ENCODE results near the gene CSTA. TPM values are rescaled to one million over a fixed set of nuclear protein-coding genes. Genes with fewer than 3 reads are reported as not detected.
A peak's percentile ranks its signal among the peaks of the same experiment; 100 is the strongest.

CSTA gene, protein sequence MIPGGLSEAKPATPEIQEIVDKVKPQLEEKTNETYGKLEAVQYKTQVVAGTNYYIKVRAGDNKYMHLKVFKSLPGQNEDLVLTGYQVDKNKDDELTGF
- not detected for total RNA-seq

DNA sequence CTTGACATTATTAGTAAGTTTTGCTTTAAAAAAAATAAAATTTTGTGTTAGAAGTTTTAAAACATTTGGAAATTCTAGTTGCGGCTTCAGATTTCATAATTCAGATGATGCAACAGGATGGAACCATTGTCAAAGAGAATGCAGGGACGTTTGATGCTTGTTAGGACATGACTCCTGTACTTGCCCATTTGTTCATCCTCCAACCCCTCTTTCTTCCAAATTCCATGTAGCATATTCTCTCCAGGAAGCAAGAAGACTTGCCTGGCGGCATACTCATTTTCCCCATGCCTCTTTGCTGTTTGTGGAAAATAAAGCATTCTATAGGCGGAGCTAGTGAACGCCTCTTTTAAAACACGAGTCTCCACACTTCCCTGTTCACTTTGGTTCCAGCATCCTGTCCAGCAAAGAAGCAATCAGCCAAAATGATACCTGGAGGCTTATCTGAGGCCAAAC is at the start of gene CSTA:
TSS of gene CSTA (plus strand) at position 378 of the 453 bp plus-strand sequence. CDS start at position 423, 45 bp downstream.
- no peaks in the 10 kb centered on the region for H3K9me3 Mint-ChIP-seq
- H3K4me3 Mint-ChIP-seq: no peak within 1 kb of the TSS
- H3K4me1 Mint-ChIP-seq (ENCODE audit: low read depth): peaks cover 14% of the 10 kb centered on the region
- H3K27me3 Mint-ChIP-seq (ENCODE audit: low read depth): peaks cover 3% of the 10 kb centered on the region
- DNase-seq (no peak), ATAC-seq (no peak)
- H3K36me3 Mint-ChIP-seq (ENCODE audit: insufficient read depth): no peaks in the 10 kb centered on the region

DNA sequence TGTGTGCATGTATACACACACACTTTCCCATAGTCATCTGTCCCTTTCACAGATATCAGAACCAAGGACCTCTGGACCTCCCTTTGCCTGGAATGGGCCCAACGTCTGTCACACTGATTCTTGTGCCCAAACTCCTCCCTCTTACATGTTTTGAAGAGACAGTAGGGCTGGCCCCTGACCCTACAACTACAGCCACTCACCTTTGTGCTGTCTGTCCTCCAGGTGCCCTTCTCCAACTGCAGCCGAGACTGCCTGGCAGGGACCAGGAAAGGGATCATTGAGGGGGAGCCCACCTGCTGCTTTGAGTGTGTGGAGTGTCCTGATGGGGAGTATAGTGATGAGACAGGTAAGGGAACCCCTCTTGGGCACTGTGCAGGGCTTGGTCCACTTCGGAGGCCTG is 43.2 kb upstream of the CSTA start:
- DNase-seq (no peak), ATAC-seq (no peak)
- Mint-ChIP-seq H3K4me3 (no peak overlapping the region), H3K27me3 (ENCODE audit: low read depth) (no peaks in the 10 kb centered on the region), H3K36me3 (ENCODE audit: insufficient read depth) (no peaks in the 10 kb centered on the region), H3K4me1 (ENCODE audit: low read depth) (no peaks in the 10 kb centered on the region), H3K9me3 (no peaks in the 10 kb centered on the region)

DNA sequence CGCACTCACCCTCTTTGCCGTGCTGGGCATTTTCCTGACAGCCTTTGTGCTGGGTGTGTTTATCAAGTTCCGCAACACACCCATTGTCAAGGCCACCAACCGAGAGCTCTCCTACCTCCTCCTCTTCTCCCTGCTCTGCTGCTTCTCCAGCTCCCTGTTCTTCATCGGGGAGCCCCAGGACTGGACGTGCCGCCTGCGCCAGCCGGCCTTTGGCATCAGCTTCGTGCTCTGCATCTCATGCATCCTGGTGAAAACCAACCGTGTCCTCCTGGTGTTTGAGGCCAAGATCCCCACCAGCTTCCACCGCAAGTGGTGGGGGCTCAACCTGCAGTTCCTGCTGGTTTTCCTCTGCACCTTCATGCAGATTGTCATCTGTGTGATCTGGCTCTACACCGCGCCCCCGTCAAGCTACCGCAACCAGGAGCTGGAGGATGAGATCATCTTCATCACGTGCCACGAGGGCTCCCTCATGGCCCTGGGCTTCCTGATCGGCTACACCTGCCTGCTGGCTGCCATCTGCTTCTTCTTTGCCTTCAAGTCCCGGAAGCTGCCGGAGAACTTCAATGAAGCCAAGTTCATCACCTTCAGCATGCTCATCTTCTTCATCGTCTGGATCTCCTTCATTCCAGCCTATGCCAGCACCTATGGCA is 41.1 kb upstream of the CSTA start:
- no peaks in the 10 kb centered on the region for H3K4me1 Mint-ChIP-seq (ENCODE audit: low read depth)
- H3K27me3 Mint-ChIP-seq (ENCODE audit: low read depth): no peaks in the 10 kb centered on the region
- no peaks in the 10 kb centered on the region for H3K9me3 Mint-ChIP-seq
- ATAC-seq (no peak), DNase-seq (no peak)
- no peak overlapping the region for H3K4me3 Mint-ChIP-seq
- no peaks in the 10 kb centered on the region for H3K36me3 Mint-ChIP-seq (ENCODE audit: insufficient read depth)

DNA sequence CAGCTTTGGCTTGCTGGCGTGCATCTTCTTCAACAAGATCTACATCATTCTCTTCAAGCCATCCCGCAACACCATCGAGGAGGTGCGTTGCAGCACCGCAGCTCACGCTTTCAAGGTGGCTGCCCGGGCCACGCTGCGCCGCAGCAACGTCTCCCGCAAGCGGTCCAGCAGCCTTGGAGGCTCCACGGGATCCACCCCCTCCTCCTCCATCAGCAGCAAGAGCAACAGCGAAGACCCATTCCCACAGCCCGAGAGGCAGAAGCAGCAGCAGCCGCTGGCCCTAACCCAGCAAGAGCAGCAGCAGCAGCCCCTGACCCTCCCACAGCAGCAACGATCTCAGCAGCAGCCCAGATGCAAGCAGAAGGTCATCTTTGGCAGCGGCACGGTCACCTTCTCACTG is 40.6 kb upstream of the CSTA start:
- H3K4me1 Mint-ChIP-seq (ENCODE audit: low read depth): peaks cover 3% of the 10 kb centered on the region
- ATAC-seq (no peak), DNase-seq (no peak)
- H3K36me3 Mint-ChIP-seq (ENCODE audit: insufficient read depth): no peaks in the 10 kb centered on the region
- H3K4me3 Mint-ChIP-seq: no peak overlapping the region
- no peaks in the 10 kb centered on the region for H3K27me3 Mint-ChIP-seq (ENCODE audit: low read depth)
- no peaks in the 10 kb centered on the region for H3K9me3 Mint-ChIP-seq

DNA sequence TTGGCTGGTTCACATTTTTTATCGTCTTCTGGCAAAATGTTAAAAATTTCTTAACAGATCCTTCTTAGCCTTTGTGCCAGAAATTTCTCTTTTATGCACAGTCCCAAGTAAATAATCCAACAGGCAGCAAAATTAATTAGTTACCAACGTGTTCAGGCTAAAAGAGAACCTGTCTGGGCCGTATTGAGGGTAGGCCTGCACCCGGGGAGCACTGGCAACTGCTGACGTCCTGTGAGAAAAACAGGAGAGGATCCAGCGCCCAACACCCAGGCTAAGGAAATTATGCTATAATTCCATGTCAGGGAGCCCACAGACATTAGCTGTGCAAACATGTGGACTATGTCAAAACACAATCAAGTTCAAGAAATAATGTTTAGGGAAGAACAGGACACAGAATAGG is 30.7 kb upstream of the CSTA start:
- H3K27me3 Mint-ChIP-seq (ENCODE audit: low read depth): no peaks in the 10 kb centered on the region
- ATAC-seq (no peak), DNase-seq (no peak)
- H3K9me3 Mint-ChIP-seq: no peaks in the 10 kb centered on the region
- no peaks in the 10 kb centered on the region for H3K36me3 Mint-ChIP-seq (ENCODE audit: insufficient read depth)
- no peak overlapping the region for H3K4me3 Mint-ChIP-seq
- H3K4me1 Mint-ChIP-seq (ENCODE audit: low read depth): peaks cover 16% of the 10 kb centered on the region

DNA sequence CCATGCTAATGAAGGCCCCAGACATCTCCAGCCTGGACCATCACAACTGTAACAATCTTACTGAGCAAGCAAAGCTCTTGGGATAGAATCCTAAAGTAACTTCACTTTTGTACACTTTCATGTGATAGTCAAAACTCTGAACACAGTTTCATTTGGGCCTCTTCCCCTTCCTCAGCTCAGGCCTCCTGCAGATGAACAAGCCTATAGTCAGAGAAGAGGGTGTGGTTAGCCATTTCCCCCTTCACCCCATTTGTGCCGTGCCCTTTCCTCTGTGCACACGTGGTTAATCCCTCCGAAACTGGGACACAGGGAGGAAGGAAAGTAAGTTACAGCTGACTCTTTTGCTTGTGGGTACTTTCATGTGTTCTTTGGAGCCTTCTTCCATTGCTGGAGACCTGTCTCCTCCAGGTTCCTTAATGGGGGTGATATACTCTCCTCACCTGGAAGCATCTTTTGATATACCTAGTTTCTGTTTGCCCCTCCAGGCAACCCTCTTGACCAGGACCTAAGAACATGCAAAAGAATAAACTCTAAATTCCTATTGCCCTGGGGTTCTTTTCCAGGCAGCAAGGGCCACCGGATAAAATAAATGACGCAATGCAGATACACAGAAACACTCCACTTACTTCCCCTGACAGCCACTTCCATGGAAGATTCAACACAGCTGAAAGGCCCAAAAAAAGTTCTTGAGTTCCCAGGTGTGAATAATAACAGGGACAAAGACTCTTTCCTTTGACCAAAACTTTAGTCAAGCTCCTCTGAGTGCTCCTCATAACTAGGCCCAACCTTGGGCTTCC is 29.6 kb upstream of the CSTA start:
- peak in 1 of 2 donors; percentile 50 for ATAC-seq
- no peaks in the 10 kb centered on the region for H3K36me3 Mint-ChIP-seq (ENCODE audit: insufficient read depth)
- no peak for DNase-seq
- no peak overlapping the region for H3K4me3 Mint-ChIP-seq
- H3K9me3 Mint-ChIP-seq: peaks cover 1% of the 10 kb centered on the region
- peaks cover 18% of the 10 kb centered on the region for H3K4me1 Mint-ChIP-seq (ENCODE audit: low read depth)
- no peaks in the 10 kb centered on the region for H3K27me3 Mint-ChIP-seq (ENCODE audit: low read depth)

DNA sequence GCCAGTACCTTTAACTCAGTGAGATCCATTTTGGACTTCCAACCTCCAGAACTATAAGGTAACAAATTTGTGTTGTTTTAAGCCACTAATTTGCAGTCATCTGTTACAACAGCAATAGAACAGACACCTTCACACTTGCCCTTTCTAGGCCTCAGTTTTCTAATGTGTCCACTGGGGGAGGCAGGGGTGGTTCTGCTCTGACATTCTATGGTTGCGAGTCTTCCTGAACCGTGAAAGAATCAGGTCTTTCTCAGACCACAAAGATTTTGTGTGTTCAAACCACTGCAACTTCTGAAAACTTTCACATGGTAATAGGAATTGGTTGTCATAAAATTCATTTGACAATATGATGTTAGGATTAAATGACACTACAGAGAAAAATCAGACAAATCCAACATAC is 26.8 kb upstream of the CSTA start:
- DNase-seq (no peak), ATAC-seq (peak; percentile 62 to 69)
- peaks cover 18% of the 10 kb centered on the region for H3K4me1 Mint-ChIP-seq (ENCODE audit: low read depth)
- no peaks in the 10 kb centered on the region for H3K36me3 Mint-ChIP-seq (ENCODE audit: insufficient read depth)
- H3K9me3 Mint-ChIP-seq: peaks cover 2% of the 10 kb centered on the region
- no peak overlapping the region for H3K4me3 Mint-ChIP-seq
- H3K27me3 Mint-ChIP-seq (ENCODE audit: low read depth): no peaks in the 10 kb centered on the region

DNA sequence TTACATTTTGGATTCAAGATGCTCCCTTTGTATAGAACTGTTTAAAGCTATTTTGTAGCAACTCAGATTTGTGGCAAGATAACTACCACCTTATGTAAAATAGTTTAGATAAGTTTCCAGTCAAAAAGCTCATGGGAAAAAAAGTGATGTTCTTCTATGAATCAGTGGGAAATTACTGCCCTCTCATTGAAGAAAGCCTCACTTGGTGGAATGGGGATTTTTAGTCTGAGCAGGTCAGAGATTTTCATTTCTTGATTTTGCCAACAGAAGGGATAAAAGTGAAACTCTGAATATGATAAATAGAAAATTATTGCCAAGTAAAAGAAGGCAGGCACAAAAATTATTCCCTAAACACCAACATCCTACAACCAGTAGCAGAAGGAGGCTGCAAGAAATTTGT is 25.8 kb upstream of the CSTA start:
- Mint-ChIP-seq H3K4me3 (no peak overlapping the region), H3K4me1 (ENCODE audit: low read depth) (peaks cover 18% of the 10 kb centered on the region), H3K27me3 (ENCODE audit: low read depth) (no peaks in the 10 kb centered on the region), H3K36me3 (ENCODE audit: insufficient read depth) (no peaks in the 10 kb centered on the region), H3K9me3 (peaks cover 2% of the 10 kb centered on the region)
- no peak for DNase-seq
- ATAC-seq: no peak

DNA sequence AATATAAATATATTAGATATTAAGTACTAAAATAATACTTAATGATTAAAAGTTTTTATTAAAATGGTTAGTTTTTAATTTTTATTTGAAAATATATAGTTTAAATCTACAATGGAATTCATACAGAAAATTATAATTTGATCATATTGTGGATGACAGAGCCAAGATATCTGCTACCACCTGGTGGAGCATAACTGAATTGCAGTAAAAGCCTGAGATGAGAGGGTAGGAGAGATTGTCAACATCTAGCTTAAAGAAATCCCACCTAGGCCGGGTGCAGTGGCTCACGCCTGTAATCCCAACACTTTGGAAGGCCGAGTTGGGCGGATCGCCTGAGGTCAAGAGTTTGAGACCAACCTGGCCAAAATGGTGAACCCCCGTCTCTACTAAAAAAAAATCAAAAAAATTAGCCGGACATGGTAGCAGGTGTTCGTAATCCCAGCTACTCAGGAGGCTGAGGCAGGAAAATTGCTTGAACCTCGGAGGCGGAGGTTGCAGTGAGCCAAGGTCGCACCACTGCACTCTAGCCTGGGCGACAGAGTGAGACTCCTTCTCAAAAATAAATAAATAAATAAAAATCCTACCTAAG is 25.1 kb upstream of the CSTA start:
- Mint-ChIP-seq H3K27me3 (ENCODE audit: low read depth) (no peaks in the 10 kb centered on the region), H3K4me3 (no peak overlapping the region)

DNA sequence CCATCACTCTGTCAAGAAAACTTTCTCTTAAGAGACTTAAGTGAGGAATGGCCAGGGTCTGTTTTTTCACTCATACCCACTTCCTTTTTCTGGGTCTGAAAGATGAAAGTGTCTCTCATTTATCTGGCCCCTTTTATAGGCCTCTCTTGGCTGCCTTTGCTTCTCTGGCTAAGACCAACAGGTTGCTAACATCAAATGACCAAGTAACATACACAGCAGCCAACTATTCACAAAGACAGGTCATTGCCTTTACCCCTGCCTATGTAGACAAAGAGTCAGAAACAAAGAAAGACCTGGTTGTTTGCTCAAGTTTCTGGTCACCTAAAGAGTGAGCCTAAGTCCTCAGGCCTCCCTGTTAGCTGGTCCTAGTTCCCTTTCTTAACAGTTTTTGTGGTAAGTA is 24.0 kb upstream of the CSTA start:
- Mint-ChIP-seq H3K4me3 (no peak overlapping the region), H3K36me3 (ENCODE audit: insufficient read depth) (no peaks in the 10 kb centered on the region), H3K27me3 (ENCODE audit: low read depth) (no peaks in the 10 kb centered on the region), H3K9me3 (peaks cover 2% of the 10 kb centered on the region), H3K4me1 (ENCODE audit: low read depth) (peaks cover 18% of the 10 kb centered on the region)
- no peak for ATAC-seq
- DNase-seq: no peak

More for the DNA sequence above, 25.1 kb upstream of the CSTA start:
- DNase-seq: peak; percentile 29
- H3K9me3 Mint-ChIP-seq: peaks cover 2% of the 10 kb centered on the region
- no peak for ATAC-seq
- peaks cover 18% of the 10 kb centered on the region for H3K4me1 Mint-ChIP-seq (ENCODE audit: low read depth)
- no peaks in the 10 kb centered on the region for H3K36me3 Mint-ChIP-seq (ENCODE audit: insufficient read depth)

DNA sequence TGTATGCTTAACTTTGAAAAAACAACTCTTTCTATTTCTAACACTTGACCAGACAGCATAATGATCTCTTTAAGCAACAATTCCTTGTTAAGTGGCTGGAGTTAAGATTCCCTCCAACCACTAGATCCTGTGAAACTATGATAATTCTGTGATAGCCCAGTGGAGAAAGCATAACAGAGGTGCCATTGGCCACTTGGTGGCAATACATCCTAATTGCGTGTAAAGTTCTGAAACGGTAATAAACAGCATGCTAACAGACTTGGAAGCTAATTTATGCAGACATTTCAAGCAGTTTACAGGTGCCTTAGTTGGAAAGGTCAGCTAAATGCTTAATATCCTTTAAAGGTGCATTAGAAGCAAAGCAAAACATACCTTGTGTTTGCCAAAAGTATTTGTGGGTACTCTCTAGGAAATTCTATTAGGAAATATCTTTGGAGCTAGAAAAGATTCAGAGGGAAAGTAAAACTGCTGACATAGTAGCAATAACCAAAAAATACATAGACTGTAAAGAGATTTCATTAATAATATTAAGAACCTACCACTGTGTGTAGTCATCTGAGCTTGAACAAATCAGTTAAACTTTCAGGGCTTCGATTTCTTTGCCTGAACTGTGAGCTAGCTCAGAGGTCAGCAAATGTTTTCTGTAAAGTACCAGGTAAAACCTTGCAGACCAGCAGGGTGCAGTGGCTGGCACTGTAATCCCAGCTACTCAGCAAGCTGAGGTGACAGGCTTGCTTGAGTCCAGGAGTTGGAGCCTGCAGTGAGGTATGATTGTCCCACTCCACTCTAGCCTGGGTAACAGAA is 19.0 kb upstream of the CSTA start:
- ATAC-seq: no peak
- Mint-ChIP-seq H3K36me3 (ENCODE audit: insufficient read depth) (no peaks in the 10 kb centered on the region), H3K9me3 (no peaks in the 10 kb centered on the region), H3K27me3 (ENCODE audit: low read depth) (no peaks in the 10 kb centered on the region), H3K4me1 (ENCODE audit: low read depth) (no peaks in the 10 kb centered on the region), H3K4me3 (no peak overlapping the region)
- DNase-seq: no peak

DNA sequence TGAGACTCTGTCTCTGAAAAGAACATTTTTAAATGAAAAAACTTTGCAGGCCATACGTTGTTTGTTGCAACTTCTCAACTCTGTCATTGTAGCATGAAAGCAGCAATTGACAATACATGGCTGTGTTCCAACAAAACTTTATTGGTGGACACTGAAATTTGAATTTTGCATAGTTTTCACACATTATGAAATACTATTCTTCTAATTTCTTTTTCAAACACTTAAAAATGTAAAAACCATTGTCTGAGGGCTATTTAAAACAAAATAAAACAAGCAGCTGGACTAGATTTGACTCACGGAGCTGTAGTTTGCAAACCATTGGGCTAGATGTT is 18.5 kb upstream of the CSTA start:
- H3K27me3 Mint-ChIP-seq (ENCODE audit: low read depth): no peaks in the 10 kb centered on the region
- no peaks in the 10 kb centered on the region for H3K4me1 Mint-ChIP-seq (ENCODE audit: low read depth)
- no peaks in the 10 kb centered on the region for H3K9me3 Mint-ChIP-seq
- no peak overlapping the region for H3K4me3 Mint-ChIP-seq
- ATAC-seq: no peak
- DNase-seq: no peak
- H3K36me3 Mint-ChIP-seq (ENCODE audit: insufficient read depth): no peaks in the 10 kb centered on the region

DNA sequence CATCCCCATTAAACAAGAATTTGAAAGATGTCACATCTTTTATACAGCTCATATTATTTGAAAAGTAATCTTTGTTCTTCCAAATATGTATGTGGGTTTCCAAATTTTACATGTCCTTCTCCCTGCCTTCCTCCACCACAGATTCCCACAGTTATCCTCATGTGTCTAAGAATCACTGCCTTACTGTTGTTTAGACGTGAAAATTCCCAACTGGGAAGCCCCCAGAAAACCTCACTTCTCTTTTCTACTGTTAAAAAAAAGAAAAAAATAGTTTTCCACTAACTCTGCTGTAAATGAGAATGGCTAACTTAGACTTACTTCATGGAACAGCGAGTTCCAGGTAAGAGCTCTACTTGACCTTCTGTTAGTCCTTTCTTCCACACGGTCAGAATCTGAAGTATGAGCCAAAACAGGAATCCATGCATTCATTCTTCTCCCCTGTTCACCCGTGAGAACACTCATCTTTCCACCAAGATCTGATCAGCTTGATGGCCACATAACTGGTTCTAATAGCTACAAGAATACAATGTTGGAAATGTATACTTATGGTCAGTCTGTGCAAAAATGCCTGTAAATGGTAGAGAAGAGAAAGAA is 17.9 kb upstream of the CSTA start:
- DNase-seq: no peak
- Mint-ChIP-seq H3K36me3 (ENCODE audit: insufficient read depth) (no peaks in the 10 kb centered on the region), H3K27me3 (ENCODE audit: low read depth) (no peaks in the 10 kb centered on the region), H3K4me1 (ENCODE audit: low read depth) (no peaks in the 10 kb centered on the region), H3K4me3 (no peak overlapping the region), H3K9me3 (no peaks in the 10 kb centered on the region)
- ATAC-seq: no peak

DNA sequence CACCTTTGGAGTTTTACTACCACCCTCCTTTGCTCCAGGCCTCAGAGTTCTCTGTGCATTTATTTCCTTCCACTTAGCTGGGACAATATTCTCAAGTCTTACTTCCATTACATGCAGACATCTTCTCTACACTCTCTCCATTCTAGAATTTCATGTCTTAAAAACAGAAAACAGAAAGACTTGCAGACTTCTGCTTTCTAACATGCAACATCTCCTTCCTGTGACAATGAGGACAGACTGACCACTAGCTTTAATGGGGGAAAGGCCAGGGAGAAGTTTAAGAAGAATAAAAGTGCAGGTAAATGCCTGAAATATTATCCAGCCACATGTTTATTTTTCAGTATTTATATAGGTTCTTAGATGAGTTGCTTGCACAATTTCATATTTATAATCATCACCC is 17.1 kb upstream of the CSTA start:
- DNase-seq (no peak), ATAC-seq (no peak)
- H3K4me1 Mint-ChIP-seq (ENCODE audit: low read depth): peaks cover 5% of the 10 kb centered on the region
- no peaks in the 10 kb centered on the region for H3K27me3 Mint-ChIP-seq (ENCODE audit: low read depth)
- no peak overlapping the region for H3K4me3 Mint-ChIP-seq
- H3K36me3 Mint-ChIP-seq (ENCODE audit: insufficient read depth): no peaks in the 10 kb centered on the region
- no peaks in the 10 kb centered on the region for H3K9me3 Mint-ChIP-seq

All from activated T-cell treated with anti-CD3 and anti-CD28 coated beads, Interleukin-2, amount 50 U/mL, for 4 hours (primary cell).